ENCODE data around the gene F2RL1.
"Not testable (repeated sequence)": the region's sequence is repeated elsewhere in the genome, so short reads cannot be mapped to it uniquely, and the experiment has no call there.

The F2RL1 gene

GRCh38 chr5:76852772-76853171, 33.9 kb downstream of the F2RL1 start:
- DNase-seq: no peak

DNA sequence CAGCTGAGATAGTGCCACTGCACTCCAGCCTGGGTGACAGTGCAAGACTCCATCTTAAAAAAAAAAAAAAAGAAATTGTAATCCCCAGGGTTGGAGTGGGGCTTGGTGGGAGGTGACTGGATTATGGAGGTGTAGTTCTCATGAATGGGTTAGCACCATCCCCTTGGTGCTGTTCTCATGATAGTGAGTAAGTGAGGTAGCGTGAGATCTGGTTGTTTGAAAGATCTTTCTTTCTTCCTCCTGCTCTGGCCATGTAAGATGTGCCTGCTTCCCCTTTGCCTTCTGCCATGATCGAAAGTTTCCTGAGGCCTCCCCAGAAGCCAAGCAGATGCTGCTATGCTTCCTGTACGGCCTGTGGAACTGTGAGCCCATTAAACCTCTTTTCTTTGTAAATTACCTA, 34.9 kb downstream of the F2RL1 start:
- DNase-seq: not testable (repeated sequence)

GRCh38 chr5:76854644-76855043, 35.8 kb downstream of the F2RL1 start:
- DNase-seq: no peak

GRCh38 chr5:76855501-76855900, 36.7 kb downstream of the F2RL1 start:
- not testable (repeated sequence) for DNase-seq

- peak; percentile 35 for DNase-seq
These were observed 37.1 kb downstream of the F2RL1 start for GRCh38 chr5:76855961-76856360.

GRCh38 chr5:76856800-76857199, 38.0 kb downstream of the F2RL1 start:
- not testable (repeated sequence) for DNase-seq

- DNase-seq: no peak
These were observed 40.9 kb downstream of the F2RL1 start for GRCh38 chr5:76859591-76860247.

- DNase-seq: no peak
These were observed 42.8 kb downstream of the F2RL1 start for GRCh38 chr5:76861612-76862011.

GRCh38 chr5:76863001-76863400, 44.2 kb downstream of the F2RL1 start:
- DNase-seq: no peak

DNA sequence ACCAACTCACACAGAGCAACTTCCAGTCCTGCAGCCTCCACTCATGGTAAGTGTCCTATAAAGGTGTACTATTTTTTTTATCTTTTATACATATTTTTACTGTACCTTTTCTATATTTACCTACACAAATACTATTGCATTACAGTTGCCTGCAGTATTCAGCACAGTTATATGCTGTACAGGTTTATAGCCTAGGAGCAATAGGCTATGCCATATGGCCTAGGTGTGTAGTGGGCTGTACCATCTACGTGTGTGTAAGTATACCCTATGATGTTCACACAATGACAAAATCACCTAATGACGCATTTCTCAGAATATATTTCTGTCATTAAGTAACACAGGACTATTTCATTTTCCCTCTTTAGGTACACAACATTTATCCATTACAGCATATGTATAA, 47.7 kb downstream of the F2RL1 start:
- no peak for DNase-seq

DNA sequence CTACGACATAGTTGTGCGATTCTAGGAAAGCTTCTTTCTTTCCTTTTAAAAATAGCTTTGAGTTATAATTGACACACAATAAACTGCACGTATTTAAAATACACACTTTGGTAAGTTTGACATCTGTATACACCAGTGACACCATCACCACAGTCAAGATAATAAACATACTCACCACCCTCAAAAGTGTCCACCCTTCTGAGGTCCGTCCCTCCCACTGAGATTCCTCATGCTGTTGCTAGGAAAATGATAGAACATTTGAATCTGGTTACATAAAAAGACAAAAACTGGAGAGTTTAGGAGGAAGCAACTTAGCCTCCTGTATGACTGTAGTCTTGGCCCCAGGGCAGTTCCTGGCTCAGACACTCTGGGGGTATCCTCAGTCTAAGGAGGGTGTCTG, 48.2 kb downstream of the F2RL1 start:
- no peak for DNase-seq

DNA sequence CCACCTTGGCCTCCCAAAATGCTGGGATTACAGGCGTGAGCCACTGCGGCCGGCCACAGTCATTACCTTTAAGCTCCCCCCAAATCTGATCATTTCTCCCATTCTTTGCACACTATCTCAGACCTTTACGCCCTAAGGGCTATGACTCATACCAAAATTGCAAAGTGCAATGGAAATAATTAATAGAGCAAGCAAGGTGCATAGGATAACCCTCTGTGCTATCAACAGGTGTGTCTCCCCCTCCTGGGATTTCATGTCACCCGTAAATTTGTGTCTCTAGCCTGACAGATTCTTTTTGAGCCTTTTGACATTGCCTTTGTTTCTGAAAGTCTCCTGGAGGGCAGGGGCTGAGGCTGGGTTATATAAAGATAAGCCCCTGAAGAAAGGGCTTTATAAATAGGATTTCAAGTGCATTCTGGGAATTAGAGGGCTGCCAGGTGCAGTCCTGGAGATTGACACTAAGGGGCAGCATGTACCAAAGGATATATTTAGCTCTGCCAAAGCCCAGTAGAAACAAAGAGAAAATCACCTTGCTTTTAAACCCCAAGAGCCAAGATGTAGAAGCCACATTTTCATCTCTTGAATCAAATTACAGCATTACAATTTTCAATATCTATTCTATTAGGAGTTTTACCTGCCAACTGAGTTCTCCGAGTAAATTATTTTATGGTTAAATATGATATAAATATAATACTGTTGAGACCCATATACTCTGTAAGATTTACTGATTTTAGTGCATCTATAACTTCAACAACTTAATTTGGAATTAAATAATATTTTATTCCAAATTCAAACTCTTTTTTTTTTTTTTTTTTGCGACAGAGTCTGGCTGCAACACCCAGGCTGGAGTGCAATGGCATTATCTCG, 49.2 kb downstream of the F2RL1 start:
- peak; percentile 65 to 78 for DNase-seq

DNA sequence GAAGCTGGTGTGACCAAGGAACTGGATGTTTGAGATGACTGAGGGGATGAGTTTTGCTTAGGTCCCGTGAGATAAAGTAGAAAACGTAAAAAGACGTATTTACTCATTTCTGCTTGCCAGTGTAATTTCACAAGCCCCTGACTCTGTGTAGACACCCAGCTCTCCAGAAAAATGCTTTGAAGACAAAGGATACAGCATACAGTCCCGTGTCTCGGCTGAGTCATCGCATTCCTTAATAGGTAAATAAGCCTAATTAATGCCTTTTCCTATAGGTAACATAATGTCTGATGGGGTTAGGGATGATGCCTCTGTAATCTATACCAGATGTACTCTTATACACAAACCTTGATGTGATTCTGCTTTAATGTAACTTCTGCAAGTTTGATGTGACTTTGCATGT, 51.2 kb downstream of the F2RL1 start:
- no peak for DNase-seq

GRCh38 chr5:76874088-76874581, 55.3 kb downstream of the F2RL1 start:
- DNase-seq: no peak

Data from activated T-cell treated with anti-CD3 and anti-CD28 coated beads, Interleukin-2, amount 50 U/mL, for 48 hours (primary cell).